ENCODE results near the gene ARHGDIA. TPM values are rescaled to one million over a fixed set of nuclear protein-coding genes. Genes with fewer than 3 reads are reported as not detected.

The ARHGDIA gene
- total RNA-seq, 6 experiments from 2014 or later: 92.4 to 162 (median 137) TPM

GRCh38 chr17:81890447-81891302 is 19.5 kb upstream of the ARHGDIA start:
- peaks cover 3 to 50% (median 16%) of the 10 kb centered on the region in 4 donors for H3K36me3 ChIP-seq
- H3K4me1 ChIP-seq: peaks cover 0 to 19% (median 5%) of the 10 kb centered on the region in 4 donors
- no peaks in the 10 kb centered on the region for H3K27me3 ChIP-seq
- DNase-seq: peak in 1 of 3 donors; percentile 28
- no peak for TF ChIP-seq CTCF (IDR thresholded peaks at IDR 0.05)
- no peak for TF ChIP-seq POLR2A (IDR thresholded peaks at IDR 0.05)
- peak overlapping the region; percentile 81 to 91 (median 91) for H3K4me3 ChIP-seq
- intact Hi-C loops (cut with DNase I): no loop called here
- WGBS (ENCODE audit: insufficient coverage, low coverage, low lambda C conversion rate, missing lambda C conversion rate): 8% methylated on average over 20 of the region's 69 CpGs
- H3K9me3 ChIP-seq: no peaks in the 10 kb centered on the region
- peak overlapping the region; percentile 15 to 75 (median 67) for H3K27ac ChIP-seq
- no peak for ATAC-seq

DNA sequence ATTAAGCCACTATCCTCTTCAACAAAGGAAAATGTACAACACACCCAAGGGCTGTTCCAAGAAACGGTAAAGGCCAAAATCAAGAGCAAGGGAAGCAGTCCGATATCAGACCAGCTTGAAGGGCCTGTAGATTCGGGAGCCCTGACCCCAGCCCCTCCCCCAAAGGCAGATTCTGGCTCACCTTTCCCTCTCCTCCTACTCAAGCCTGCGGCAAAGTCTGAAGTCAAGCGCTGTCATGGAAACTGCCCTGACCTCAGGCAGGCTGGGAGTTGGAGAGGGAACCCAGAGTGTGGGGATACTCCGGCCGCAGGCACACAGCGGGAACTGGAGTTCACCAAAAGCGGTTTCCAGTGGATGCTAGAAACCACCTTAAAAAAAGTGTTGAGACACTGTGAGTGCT is 18.5 kb upstream of the ARHGDIA start:
- peaks cover 4 to 41% (median 11%) of the 10 kb centered on the region in 4 donors for H3K36me3 ChIP-seq

DNA sequence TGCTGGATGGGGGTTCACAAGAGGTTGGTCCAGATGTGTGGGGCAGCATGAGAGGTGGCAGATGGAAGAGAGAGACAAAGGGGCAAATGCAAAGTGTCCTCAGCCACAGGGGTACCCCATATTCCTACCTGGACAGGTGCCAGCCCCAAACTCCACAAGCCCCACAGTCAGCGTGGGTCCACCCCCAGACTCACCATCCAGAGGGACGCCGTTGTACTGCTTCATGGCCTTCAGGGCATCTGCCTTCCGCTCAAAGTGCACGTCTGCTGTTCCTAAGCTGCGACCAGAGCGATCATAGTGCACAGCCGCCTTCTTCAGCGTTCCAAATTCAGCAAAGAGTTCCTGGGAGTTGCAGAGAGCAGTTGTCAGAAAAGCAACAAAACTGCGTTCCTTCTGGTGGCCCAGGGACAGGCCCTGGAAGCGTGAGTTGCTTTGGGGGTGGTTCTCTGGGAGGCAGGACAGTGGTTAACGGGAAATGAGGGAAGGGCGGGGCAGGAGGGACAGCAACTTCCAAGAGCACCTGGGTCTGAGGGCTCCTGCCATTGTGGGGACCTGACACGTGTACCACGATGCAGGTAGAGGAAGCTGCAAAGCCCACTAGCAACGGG is 18.0 kb upstream of the ARHGDIA start:
- TF ChIP-seq CTCF (IDR thresholded peaks at IDR 0.05): no peak
- TF ChIP-seq POLR2A (IDR thresholded peaks at IDR 0.05): no peak
- ATAC-seq (no peak), DNase-seq (no peak)
- intact Hi-C loops (cut with DNase I): loop anchor here in 1 of 2 donors (10.0 kb wide), 1 partner anchor 126 kb away; no protein-coding TSS in a partner anchor
- H3K27ac ChIP-seq: no peak overlapping the region
- WGBS (ENCODE audit: insufficient coverage, low coverage, low lambda C conversion rate, missing lambda C conversion rate): 88% methylated on average over 11 of the region's 16 CpGs
- H3K36me3 ChIP-seq: peaks cover 4 to 36% (median 10%) of the 10 kb centered on the region in 4 donors
- peaks cover 0 to 19% (median 5%) of the 10 kb centered on the region in 4 donors for H3K4me1 ChIP-seq
- H3K27me3 ChIP-seq: no peaks in the 10 kb centered on the region
- H3K9me3 ChIP-seq: no peaks in the 10 kb centered on the region
- H3K4me3 ChIP-seq: no peak overlapping the region

More for the DNA sequence above, 18.5 kb upstream of the ARHGDIA start:
- DNase-seq: no peak
- TF ChIP-seq CTCF (IDR thresholded peaks at IDR 0.05): no peak
- TF ChIP-seq POLR2A (IDR thresholded peaks at IDR 0.05): no peak
- H3K27ac ChIP-seq: no peak overlapping the region
- no peak overlapping the region for H3K4me3 ChIP-seq
- no peaks in the 10 kb centered on the region for H3K9me3 ChIP-seq
- no peaks in the 10 kb centered on the region for H3K27me3 ChIP-seq
- no peak for ATAC-seq
- intact Hi-C loops (cut with DNase I): loop anchor here in 1 of 2 donors (10.0 kb wide), 1 partner anchor 125 kb away; no protein-coding TSS in a partner anchor
- H3K4me1 ChIP-seq: peaks cover 0 to 19% (median 5%) of the 10 kb centered on the region in 4 donors
- WGBS (ENCODE audit: insufficient coverage, low coverage, low lambda C conversion rate, missing lambda C conversion rate): 100% methylated on average over 1 of the region's 9 CpGs

- DNase-seq (no peak), ATAC-seq (no peak)
- Histone ChIP-seq H3K4me3 (no peak overlapping the region), H3K36me3 (peaks cover 4 to 32% (median 10%) of the 10 kb centered on the region in 4 donors), H3K4me1 (peaks cover 0 to 19% (median 5%) of the 10 kb centered on the region in 4 donors), H3K27me3 (no peaks in the 10 kb centered on the region), H3K27ac (no peak overlapping the region), H3K9me3 (no peaks in the 10 kb centered on the region)
- WGBS (ENCODE audit: insufficient coverage, low coverage, low lambda C conversion rate, missing lambda C conversion rate): 87% methylated on average over 18 of the region's 44 CpGs
- intact Hi-C loops (cut with DNase I): loop anchor here in 1 of 2 donors (10.0 kb wide), 1 partner anchor 126 kb away; no protein-coding TSS in a partner anchor
- TF ChIP-seq POLR2A (IDR thresholded peaks at IDR 0.05): no peak
Measured at GRCh38 chr17:81888105-81888987, 17.2 kb upstream of the ARHGDIA start.
